HG02759 (cell line): Measurements from ENCODE around the gene CDC42BPG.
"Not testable (repeated sequence)": the region's sequence is repeated elsewhere in the genome, so short reads cannot be mapped to it uniquely, and the experiment has no call there.

Source experiments
- ATAC-seq: cut with Tn5 transposase; IDR thresholded peaks from one replicate; pipeline ENCODE4 v1.9.1; 2021; ENCODE audit warnings: mild to moderate bottlenecking, moderate library complexity; ENCODE audit not compliant: unreplicated experiment

The CDC42BPG gene

DNA sequence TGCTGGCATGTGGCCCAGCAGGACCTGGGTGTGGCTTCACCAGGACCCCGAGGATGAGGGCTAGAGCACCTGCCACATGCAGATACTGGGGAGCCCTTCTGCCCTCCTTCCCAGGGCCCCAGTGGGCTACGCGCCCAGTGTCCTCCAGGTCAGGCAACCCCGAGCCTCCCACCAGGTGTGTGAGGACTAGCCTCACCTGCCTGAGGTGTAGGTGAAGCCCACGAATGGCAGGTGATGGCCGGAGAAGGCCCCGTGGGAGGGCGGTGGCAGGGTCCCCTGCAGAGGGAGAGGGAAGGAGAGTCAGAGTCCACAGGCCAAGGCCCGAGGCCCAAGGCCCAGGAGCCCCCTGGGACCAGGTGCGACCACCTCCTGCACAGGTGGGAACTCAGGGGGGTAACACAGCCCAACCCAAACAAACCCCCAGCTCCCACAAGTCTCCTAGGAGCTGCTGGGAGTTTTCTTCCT lies 6.5 kb downstream of the CDC42BPG start:
- no peak for ATAC-seq

GRCh38 chr11:64836448-64837072 lies 7.9 kb downstream of the CDC42BPG start:
- ATAC-seq, result no peak

DNA sequence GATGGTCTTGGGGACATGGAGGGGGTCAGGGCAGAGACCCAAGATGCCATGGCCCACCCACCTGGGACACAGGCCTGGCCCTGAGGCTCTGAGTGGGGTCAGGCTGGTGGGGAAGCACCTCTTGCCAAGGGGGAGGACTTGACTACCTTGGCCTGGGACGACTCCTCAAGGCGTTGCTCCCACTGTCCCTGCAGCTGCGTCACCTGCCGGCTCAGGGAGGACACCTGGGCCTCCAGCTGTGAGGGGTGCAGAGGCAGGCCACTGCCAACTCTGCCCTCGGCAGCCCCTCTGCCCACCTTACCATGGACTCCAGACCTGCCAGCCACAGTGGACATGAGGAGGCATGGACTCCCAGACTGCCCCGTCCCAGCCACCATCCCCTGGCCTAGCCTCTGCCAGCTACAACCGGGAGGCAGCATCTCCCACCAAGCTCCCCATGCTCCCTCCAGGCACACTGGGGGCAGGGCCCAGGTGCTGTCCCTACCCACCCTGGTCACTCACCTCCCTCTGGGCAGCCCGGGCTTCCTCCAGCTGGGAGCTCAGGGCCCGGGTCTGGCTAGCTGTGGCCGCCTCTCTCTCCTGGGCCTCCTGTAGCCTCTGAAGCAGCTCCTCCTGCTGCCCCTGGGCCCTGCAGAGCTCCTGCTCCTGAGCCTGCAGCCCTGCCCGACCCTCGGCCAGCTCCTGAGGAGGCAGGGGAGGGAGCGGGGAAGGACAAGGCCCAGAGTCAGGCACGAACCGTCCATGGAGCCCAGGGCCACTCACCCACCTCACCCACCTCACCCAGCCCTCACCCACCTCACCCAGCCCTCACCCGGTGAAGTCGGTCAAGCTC lies 8.6 kb downstream of the CDC42BPG start:
- ATAC-seq, result no peak

GRCh38 chr11:64834723-64835615 lies 9.5 kb downstream of the CDC42BPG start:
- ATAC-seq, result no peak

DNA sequence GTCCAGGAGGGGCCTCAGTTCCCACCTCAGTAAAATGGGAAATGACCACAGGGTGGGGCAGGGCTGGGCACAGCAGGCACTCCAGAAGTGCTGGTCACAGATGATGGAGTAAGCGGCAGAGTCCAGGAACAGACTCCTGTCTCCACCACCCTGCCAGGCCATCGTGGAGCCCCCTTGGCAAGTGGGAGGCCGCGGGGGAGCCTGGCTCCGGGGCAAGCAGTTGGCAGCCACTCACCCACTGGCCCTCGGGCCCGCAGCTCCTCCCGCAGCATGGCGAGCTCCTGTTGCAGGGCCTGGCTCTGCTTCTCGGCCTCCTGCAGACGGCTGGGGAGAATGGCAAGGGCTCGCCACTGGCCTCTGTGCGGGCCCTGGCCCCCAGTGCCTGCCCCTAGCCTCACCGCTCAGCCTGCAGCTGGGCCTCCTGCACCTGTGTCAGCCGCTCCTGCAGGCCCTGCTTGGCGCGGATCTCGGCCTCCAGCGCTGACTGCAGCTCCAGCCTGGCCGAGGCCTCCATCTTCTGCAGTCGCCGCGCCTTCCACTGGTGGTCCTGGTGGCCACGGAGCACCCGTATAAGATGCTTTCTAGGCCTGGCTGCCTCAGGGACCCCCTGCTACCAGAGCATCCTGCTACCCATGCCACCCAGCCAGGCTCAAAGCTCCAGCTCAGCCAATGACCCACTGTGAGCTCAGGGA lies 10.3 kb downstream of the CDC42BPG start:
- no peak for ATAC-seq

GRCh38 chr11:64833509-64833908 lies 10.9 kb downstream of the CDC42BPG start:
- no peak for ATAC-seq

DNA sequence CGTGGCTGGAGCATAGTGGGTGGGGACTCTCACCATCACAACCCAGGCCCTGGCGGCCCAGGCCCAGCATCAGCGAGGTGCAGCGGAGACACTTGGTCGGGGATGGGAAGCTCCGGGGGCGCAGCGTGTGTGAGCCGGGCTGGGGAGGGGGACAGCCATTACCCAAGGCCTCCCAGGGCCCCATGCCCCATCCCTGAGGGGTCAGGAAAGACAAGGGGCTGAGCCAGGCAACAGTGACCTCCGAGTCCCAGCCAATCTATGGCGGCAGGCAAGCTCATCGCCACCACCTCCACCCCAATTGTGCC lies 11.3 kb downstream of the CDC42BPG start:
- ATAC-seq, result no peak

DNA sequence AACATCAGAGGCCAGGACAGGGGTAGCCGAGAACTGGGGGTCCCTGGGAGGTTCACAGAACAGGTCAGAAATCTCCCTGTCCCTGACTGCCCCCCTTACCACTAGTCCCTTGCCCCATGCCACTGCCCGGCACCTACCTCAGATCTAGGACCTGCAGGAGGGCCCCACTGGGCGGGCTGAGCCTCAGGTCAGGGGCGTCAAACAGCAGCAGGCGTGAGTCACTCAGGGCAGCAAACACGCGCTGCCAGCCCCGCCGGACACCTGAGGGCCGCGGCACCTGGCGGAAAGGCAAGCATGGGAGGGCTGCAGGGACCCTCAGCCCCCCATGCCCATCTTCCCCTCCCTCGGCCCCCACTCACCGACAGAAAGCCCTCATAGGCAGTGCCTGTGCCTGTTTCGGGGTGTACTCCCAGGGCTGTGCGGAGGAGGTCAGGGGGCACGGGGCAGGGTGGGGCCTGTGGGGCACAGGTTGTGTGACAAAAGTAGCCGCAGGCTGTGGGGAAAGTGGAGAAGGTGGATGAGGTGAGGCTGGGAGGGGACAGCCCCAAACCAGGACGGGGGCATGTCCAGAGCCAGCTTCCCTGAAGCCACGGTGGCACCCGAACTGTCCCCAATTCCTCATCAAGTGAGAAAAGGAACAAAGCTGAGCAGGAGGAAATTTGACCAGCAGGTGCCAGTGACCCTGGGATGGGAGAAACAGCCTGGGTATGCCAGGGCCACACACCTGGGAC lies 11.8 kb downstream of the CDC42BPG start:
- no peak for ATAC-seq

- no peak for ATAC-seq
Observed at GRCh38 chr11:64831411-64831891, 13.0 kb downstream of the CDC42BPG start.

DNA sequence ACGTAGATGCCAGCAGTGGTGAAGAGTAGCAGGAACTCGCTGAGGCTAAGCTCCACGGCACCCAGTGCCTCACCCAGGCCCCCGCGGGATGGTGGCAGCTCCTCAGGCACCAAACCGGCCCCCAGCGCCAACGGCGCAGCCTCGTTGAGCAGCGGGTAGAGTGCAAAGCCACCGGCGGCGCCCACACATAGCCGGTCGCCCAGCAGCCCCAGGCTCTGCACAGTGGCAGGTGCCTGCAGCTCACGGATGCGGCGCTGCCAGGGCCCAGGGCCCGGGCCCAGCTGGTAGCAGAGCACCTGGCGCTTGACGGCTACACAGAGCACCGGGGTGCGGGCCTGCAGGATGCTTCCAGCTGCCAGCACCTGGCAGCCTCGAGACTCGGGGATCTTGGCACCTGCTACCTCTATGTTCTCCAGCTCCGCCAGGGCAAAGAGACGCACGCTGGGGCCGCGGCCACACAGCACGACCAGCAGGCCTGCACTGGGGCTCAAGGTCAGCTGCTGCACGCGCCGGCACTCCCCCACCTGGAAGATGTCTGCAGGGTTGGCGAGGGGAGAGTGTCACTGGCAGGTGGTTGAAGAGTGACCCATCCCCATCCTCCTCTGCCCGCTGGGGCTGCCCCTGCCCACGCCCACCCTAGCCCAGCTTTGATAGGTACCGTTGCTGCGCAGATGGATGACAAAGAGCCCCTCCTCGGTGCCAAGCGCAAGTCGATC lies 14.8 kb downstream of the CDC42BPG start:
- ATAC-seq, result no peak

DNA sequence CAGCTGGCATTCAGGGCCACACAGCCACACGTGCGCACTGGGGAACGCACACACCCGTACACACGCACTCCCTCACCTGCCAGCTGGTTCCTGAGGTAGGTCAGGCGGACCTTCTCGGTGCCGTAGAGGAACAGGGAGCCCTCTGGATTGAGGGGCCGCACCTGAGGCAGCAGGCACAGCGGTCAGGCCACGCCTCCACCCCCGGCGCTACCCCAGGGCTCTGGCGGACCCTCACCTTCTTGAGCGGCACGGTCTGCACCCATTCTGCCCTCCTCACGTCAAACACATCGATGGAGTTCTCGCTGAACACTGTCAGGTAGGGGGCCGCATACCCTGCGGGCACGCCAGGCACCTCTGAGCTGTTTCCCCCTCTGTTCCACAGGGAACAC lies 17.0 kb downstream of the CDC42BPG start:
- ATAC-seq, result no peak

DNA sequence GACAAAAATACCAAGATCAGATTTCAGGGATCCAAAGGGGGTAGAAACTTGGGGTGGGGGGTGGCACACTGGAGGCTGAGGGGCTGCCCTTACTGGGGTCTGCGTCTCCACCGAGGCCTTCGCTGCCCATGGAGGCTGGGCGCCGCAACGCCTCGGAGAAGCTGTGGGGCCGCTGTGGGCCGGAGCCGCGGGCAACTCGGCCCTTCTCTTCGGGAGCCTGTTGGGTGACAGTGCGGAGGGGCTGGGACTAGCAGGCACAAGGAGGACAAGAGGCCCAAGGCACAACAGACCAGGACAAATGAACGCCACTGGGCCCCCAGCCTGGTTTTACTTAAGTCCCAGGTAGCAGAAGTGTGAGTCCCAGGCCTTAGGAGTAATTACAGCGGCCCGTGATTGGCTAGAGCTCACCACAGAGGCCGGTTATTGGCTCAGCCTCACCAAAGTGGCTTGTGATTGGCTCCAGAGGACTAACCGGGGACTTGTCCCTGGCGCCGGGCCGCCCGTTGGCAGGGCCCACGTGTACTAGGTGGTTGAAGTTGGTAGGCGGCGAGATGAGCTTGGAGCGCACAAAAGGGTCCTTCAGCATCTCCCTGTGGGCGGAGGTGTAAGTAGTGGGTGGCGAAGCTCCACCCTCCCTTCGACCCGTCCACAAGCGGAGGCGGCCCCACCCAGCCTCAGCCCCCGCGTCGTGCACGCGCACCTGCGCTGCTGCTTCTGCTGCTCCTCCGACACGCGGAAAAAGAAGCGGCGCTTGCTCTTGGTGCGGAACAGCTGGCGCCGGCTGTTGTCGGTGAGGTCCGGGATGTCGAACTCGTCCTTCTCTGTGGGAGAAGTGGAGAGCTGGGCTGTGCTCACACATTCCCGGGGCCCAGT lies 17.6 kb downstream of the CDC42BPG start:
- ATAC-seq, result no peak

DNA sequence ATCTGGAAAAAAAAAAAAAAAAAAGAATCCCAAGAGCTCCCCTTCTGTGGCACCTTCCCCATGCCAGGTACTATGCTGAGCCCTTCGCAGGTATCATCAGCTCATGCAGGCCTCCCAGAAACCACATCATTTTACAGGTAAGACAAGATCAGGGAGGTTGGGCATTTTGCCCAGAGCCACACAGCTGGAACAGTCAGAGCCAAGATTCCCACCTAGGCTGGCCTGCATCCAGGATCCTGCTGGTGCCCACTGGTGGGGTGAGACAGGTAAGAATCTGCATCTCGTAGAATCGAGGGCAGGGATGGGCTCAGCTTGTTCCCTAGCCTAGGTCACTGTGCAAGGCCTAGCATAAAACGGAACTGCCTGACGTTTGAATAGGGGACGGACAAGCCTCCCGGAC lies 18.4 kb downstream of the CDC42BPG start:
- ATAC-seq, result no peak

DNA sequence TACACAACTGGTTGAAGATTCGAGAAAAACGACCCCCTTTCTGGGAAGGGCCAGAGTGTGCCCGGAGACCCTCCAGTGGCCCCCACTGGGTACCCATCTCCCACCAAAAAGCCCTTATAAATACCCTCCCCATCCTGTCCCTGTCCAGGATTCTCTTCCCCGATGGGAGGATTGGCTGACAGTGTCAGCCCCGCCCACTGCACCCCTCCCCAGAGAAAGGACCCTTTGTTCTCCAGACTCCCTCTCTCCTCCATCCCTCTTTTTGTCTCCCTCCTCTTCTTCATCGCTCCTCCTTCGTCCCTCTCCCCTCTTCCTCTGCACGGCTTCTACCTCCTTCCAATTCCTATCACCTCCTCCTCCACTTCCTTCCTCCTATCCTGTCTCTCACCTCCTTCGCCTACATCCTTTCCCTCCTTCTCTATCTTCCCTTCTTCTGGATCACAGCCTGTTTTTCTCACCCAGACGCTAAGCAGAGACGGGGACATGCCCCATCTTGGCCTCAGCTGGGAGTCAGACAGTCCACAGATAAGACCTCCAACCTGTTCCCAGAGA lies 20.8 kb downstream of the CDC42BPG start:
- ATAC-seq, result no peak

GRCh38 chr11:64817476-64817875 lies 27.0 kb downstream of the CDC42BPG start:
- ATAC-seq, result no peak

- ATAC-seq, result not testable (repeated sequence)
Observed at GRCh38 chr11:64815433-64815832, 29.0 kb downstream of the CDC42BPG start.

- peak; percentile 73 for ATAC-seq
Observed at GRCh38 chr11:64814712-64815187, 29.7 kb downstream of the CDC42BPG start.

DNA sequence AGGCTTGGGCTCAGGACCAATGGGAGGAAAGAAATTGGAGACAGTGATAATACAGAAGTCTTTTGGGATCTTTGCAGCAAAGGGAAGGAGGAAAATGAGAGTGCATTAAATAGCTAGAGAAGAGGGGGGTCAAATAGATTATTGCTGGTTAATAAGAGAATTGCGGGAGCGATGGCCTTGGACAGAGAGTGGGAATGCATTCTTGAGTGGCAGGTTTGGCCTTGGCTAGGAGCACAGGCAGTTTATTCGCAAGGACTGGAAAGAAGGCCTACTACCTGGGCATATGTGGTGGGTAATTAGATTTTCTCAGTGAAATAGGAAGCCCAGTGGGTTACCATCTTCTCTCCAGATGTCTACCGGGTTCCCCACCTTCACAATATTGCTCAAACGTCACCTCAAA lies 30.6 kb downstream of the CDC42BPG start:
- no peak for ATAC-seq
